ENCODE data around the gene C1QTNF6.

C1QTNF6 gene

GRCh38 chr22:37137903-37138665 lies 50.0 kb downstream of the C1QTNF6 start:
- no peak overlapping the region for H3K4me3 ChIP-seq (replicated peaks; ENCODE audit: low read depth, low read length)
- H3K27me3 ChIP-seq (replicated peaks; ENCODE audit: control insufficient read depth, insufficient read depth, low read length): no peaks in the 10 kb centered on the region
- H3K36me3 ChIP-seq (ENCODE audit: control insufficient read depth, insufficient read depth, low read length): peaks cover 70% of the 10 kb centered on the region
- DNase-seq (ENCODE audit: extremely low read depth, insufficient read length): no peak
- no peak for TF ChIP-seq CTCF (IDR thresholded peaks at IDR 0.05; ENCODE audit: insufficient read depth, low read length, poor library complexity, severe bottlenecking)

- DNase-seq (ENCODE audit: extremely low read depth, insufficient read length): no peak
These were observed 50.9 kb downstream of the C1QTNF6 start for GRCh38 chr22:37137131-37137530.

GRCh38 chr22:37135023-37135422 lies 53.0 kb downstream of the C1QTNF6 start:
- Histone ChIP-seq H3K36me3 (ENCODE audit: control insufficient read depth, insufficient read depth, low read length) (peaks cover 58% of the 10 kb centered on the region), H3K4me3 (replicated peaks; ENCODE audit: low read depth, low read length) (no peak overlapping the region), H3K27me3 (replicated peaks; ENCODE audit: control insufficient read depth, insufficient read depth, low read length) (no peaks in the 10 kb centered on the region)
- no peak for TF ChIP-seq CTCF (IDR thresholded peaks at IDR 0.05; ENCODE audit: insufficient read depth, low read length, poor library complexity, severe bottlenecking)
- no peak for DNase-seq (ENCODE audit: extremely low read depth, insufficient read length)

More at GRCh38 chr22:37137131-37137530, 50.9 kb downstream of the C1QTNF6 start:
- TF ChIP-seq CTCF (IDR thresholded peaks at IDR 0.05; ENCODE audit: insufficient read depth, low read length, poor library complexity, severe bottlenecking): no peak
- peaks cover 69% of the 10 kb centered on the region for H3K36me3 ChIP-seq (ENCODE audit: control insufficient read depth, insufficient read depth, low read length)
- H3K4me3 ChIP-seq (replicated peaks; ENCODE audit: low read depth, low read length): no peak overlapping the region
- no peaks in the 10 kb centered on the region for H3K27me3 ChIP-seq (replicated peaks; ENCODE audit: control insufficient read depth, insufficient read depth, low read length)

GRCh38 chr22:37133304-37134018 lies 54.6 kb downstream of the C1QTNF6 start:
- no peaks in the 10 kb centered on the region for H3K27me3 ChIP-seq (replicated peaks; ENCODE audit: control insufficient read depth, insufficient read depth, low read length)
- no peak for DNase-seq (ENCODE audit: extremely low read depth, insufficient read length)
- H3K36me3 ChIP-seq (ENCODE audit: control insufficient read depth, insufficient read depth, low read length): peaks cover 59% of the 10 kb centered on the region
- no peak overlapping the region for H3K4me3 ChIP-seq (replicated peaks; ENCODE audit: low read depth, low read length)
- no peak for TF ChIP-seq CTCF (IDR thresholded peaks at IDR 0.05; ENCODE audit: insufficient read depth, low read length, poor library complexity, severe bottlenecking)

GRCh38 chr22:37132773-37133172 lies 55.3 kb downstream of the C1QTNF6 start:
- DNase-seq (ENCODE audit: extremely low read depth, insufficient read length): no peak
- TF ChIP-seq CTCF (IDR thresholded peaks at IDR 0.05; ENCODE audit: insufficient read depth, low read length, poor library complexity, severe bottlenecking): no peak

More at GRCh38 chr22:37132773-37133172, 55.3 kb downstream of the C1QTNF6 start:
- Histone ChIP-seq H3K4me3 (replicated peaks; ENCODE audit: low read depth, low read length) (no peak overlapping the region), H3K27me3 (replicated peaks; ENCODE audit: control insufficient read depth, insufficient read depth, low read length) (no peaks in the 10 kb centered on the region), H3K36me3 (ENCODE audit: control insufficient read depth, insufficient read depth, low read length) (peaks cover 61% of the 10 kb centered on the region)

Data from GM06990 (cell line).